IMR-90 (cell line): ENCODE results near the gene NSUN6. TPM values are rescaled to one million over a fixed set of nuclear protein-coding genes. Genes with fewer than 3 reads are reported as not detected.

Experiments used
- ATAC-seq: fragments of 200-7000 bp; cut with Tn5 transposase; 2 replicates; pipeline ENCODE4 v1.9.1; 2020; ENCODE audit warnings: low read depth, mild to moderate bottlenecking, moderate library complexity
- BruUV-seq: library from RNA; stranded (reverse); fragments of 400-500 nt; replicated peaks from 2 replicates; lab custom pipeline; 2021; lab: Mats Ljungman, UMichigan
- CTCF ChIA-PET: fragments of 300-600 bp; formaldehyde crosslinking; extraction: SDS; loops from one replicate; lab custom pipeline; 2021; ENCODE audit warnings: antibody characterized with exemption; lab: Yijun Ruan, JAX
- POLR2A ChIA-PET: fragments of 300-600 bp; sonication (Branson Sonifier 250); formaldehyde crosslinking; loops from one replicate; lab custom pipeline; 2022; ENCODE audit warnings: antibody characterized with exemption; ENCODE audit not compliant: unreplicated experiment; lab: Charles Lee
- DNase-seq: peaks from one replicate; pipeline ENCODE4 v3.0.0; 2013
- H2AFZ ChIP-seq: replicated peaks from 2 replicates; pipeline ENCODE3; 2013; ENCODE audit warnings: low read length, mild to moderate bottlenecking; ENCODE audit not compliant: poor library complexity
- H2AK5ac ChIP-seq: 2 replicates; pipeline ENCODE4 v1.6.1; 2013; ENCODE audit warnings: low read depth, low read length, inconsistent platforms
- H2AK9ac ChIP-seq: replicated peaks from 2 replicates; pipeline ENCODE3; 2013; ENCODE audit warnings: mild to moderate bottlenecking, low read depth, low read length, moderate library complexity; ENCODE audit not compliant: poor library complexity
- H2BK120ac ChIP-seq: 2 replicates; pipeline ENCODE4 v1.6.1; 2013; ENCODE audit warnings: low read depth, low read length, inconsistent platforms
- H2BK15ac ChIP-seq: 3 replicates; pipeline ENCODE4 v1.6.1; 2013; ENCODE audit warnings: low read depth, low read length, inconsistent platforms
- H2BK20ac ChIP-seq: 2 replicates; pipeline ENCODE4 v1.6.1; 2013; ENCODE audit warnings: low read depth, mild to moderate bottlenecking, inconsistent platforms, low read length, moderate library complexity
- H2BK5ac ChIP-seq: 2 replicates; pipeline ENCODE4 v1.6.1; 2013; ENCODE audit warnings: mild to moderate bottlenecking, low read depth, low read length, inconsistent platforms; ENCODE audit not compliant: poor library complexity, severe bottlenecking
- H3K14ac ChIP-seq: replicated peaks from 2 replicates; pipeline ENCODE4 v1.6.1; 2013; ENCODE audit warnings: low read depth, low read length, inconsistent platforms
- H3K18ac ChIP-seq: 2 replicates; pipeline ENCODE4 v1.6.1; 2013; ENCODE audit warnings: low read depth, low read length, control low read depth
- H3K23ac ChIP-seq: 2 replicates; pipeline ENCODE4 v1.6.1; 2013; ENCODE audit warnings: low read depth, low read length, inconsistent platforms
- H3K27ac ChIP-seq: 2 replicates; pipeline ENCODE4 v1.5.1; 2013; ENCODE audit warnings: mild to moderate bottlenecking, control low read depth, low read length; ENCODE audit not compliant: insufficient read depth
- H3K27me3 ChIP-seq: 2 replicates; pipeline ENCODE4 v1.6.1; 2013; ENCODE audit warnings: low read length; ENCODE audit not compliant: control insufficient read depth, insufficient read depth
- H3K36me3 ChIP-seq: 2 replicates; pipeline ENCODE4 v1.6.1; 2013; ENCODE audit warnings: low read length, mixed read lengths; ENCODE audit not compliant: control insufficient read depth, insufficient read depth
- H3K4ac ChIP-seq: 2 replicates; pipeline ENCODE4 v1.6.1; 2013; ENCODE audit warnings: low read depth, low read length, inconsistent platforms
- H3K4me1 ChIP-seq: 2 replicates; pipeline ENCODE4 v1.6.1; 2013; ENCODE audit warnings: low read length, mixed read lengths; ENCODE audit not compliant: control insufficient read depth, insufficient read depth
- H3K4me2 ChIP-seq: 2 replicates; pipeline ENCODE4 v1.6.1; 2013; ENCODE audit warnings: low read depth, mild to moderate bottlenecking, control low read depth, low read length, moderate library complexity
- H3K4me3 ChIP-seq: 2 replicates; pipeline ENCODE4 v1.5.1; 2013; ENCODE audit warnings: low read depth, mild to moderate bottlenecking, control low read depth, low read length, moderate library complexity; ENCODE audit not compliant: insufficient read depth
- H3K56ac ChIP-seq: 2 replicates; pipeline ENCODE4 v1.6.1; 2013; ENCODE audit warnings: low read length, inconsistent platforms; ENCODE audit not compliant: insufficient read depth; ENCODE audit errors: extremely low read depth
- H3K79me1 ChIP-seq, 2 experiments: 2 replicates each; pipeline ENCODE4 v1.6.1; 2013; ENCODE audit warnings: low read length in 2 of 2, inconsistent platforms in 1 of 2, low read depth in 1 of 2
- H3K9ac ChIP-seq: 2 replicates; pipeline ENCODE4 v1.6.1; 2013; ENCODE audit warnings: low read depth, low read length, control low read depth
- H3K9me1 ChIP-seq: 2 replicates; pipeline ENCODE4 v1.6.1; 2013; ENCODE audit warnings: low read length, inconsistent platforms; ENCODE audit not compliant: insufficient read depth
- H3K9me3 ChIP-seq: 2 replicates; pipeline ENCODE4 v1.6.1; 2013; ENCODE audit warnings: low read length; ENCODE audit not compliant: control insufficient read depth, insufficient read depth
- H4K20me1 ChIP-seq: 2 replicates; pipeline ENCODE4 v1.6.1; 2013; ENCODE audit warnings: low read length, inconsistent platforms; ENCODE audit not compliant: insufficient read depth
- H4K5ac ChIP-seq: 2 replicates; pipeline ENCODE4 v1.6.1; 2013; ENCODE audit warnings: mild to moderate bottlenecking, low read depth, low read length, control low read depth
- H4K8ac ChIP-seq, 2 experiments: 2 replicates each; pipeline ENCODE4 v1.6.1; 2013; ENCODE audit warnings: low read depth in 2 of 2, low read length in 2 of 2, control low read depth in 1 of 2, inconsistent platforms in 1 of 2
- H4K91ac ChIP-seq: 2 replicates; pipeline ENCODE4 v1.6.1; 2013; ENCODE audit warnings: low read depth, low read length, inconsistent platforms; ENCODE audit not compliant: insufficient read depth
- CHD1 ChIP-seq: IDR thresholded peaks from 2 replicates; pipeline ENCODE4 v1.6.1; 2012; ENCODE audit warnings: low read depth, low read length, improper control_type of control experiment
- MAFK ChIP-seq: IDR thresholded peaks from 2 replicates; pipeline ENCODE4 v1.6.1; 2012; ENCODE audit warnings: low read depth, low read length, improper control_type of control experiment
- MAZ ChIP-seq: IDR thresholded peaks from 2 replicates; pipeline ENCODE4 v1.6.1; 2012; ENCODE audit warnings: low read depth, mild to moderate bottlenecking, low read length, improper control_type of control experiment, moderate library complexity, borderline replicate concordance
- NFE2L2 ChIP-seq: fragments of 150-350 bp; IDR thresholded peaks from 2 replicates; pipeline ENCODE4 v1.6.1; 2016; ENCODE audit warnings: low read depth, mild to moderate bottlenecking, low read length
- RFX5 ChIP-seq: IDR thresholded peaks from 2 replicates; pipeline ENCODE4 v1.8.0; 2012; ENCODE audit warnings: low read depth, mild to moderate bottlenecking, low read length, moderate library complexity
- WGBS, 2 experiments: methylation state at CpG; one replicate each; pipeline versions ENCODE4 v1.1.5 to v1.1.7; 2013; ENCODE audit warnings: missing lambda C conversion rate in 2 of 2; ENCODE audit not compliant: insufficient read length in 1 of 2; ENCODE audit errors: extremely low coverage in 2 of 2; 5-methylcytosine and 5-hydroxymethylcytosine counted together
- dilution Hi-C: fragments of 300-500 bp; cut with HindIII; formaldehyde crosslinking; loops from one replicate; pipeline ENCODE4 v1.14.3; 2018; ENCODE audit warnings: low sequenced_read_pairs; ENCODE audit not compliant: unreplicated experiment
- in situ Hi-C: fragments of 300-500 bp; cut with MboI; formaldehyde crosslinking; loops from 3 replicates; pipeline ENCODE4 v1.14.3; 2019; ENCODE audit warnings: low sequenced_read_pairs, inconsistent platforms, mixed read lengths
- intact Hi-C: fragments of 100-400 bp; cut with micrococcal nuclease; formaldehyde crosslinking; loops from 2 replicates; pipeline ENCODE4 v1.10.0; 2022
- polyA plus RNA-seq, 3 experiments: library from polyadenylated mRNA; depleted of rRNA; stranded (reverse); fragments of >200 nt; gene quantifications; 2 replicates each; pipeline ENCODE4 v1.2.3, GENCODE V29; 2012; ENCODE audit warnings: low replicate concordance in 1 of 3
- total RNA-seq: library from RNA; depleted of rRNA; stranded (reverse); fragments of >200 nt; gene quantifications from 2 replicates; pipeline ENCODE4 v1.2.3, GENCODE V29; 2012
- TF ChIP-seq, protein P1 (sequence below): fragments of 150-350 bp; IDR thresholded peaks from 2 replicates; pipeline ENCODE4 v1.6.1; 2016; ENCODE audit warnings: low read depth, mild to moderate bottlenecking, low read length, moderate library complexity, borderline replicate concordance
- TF ChIP-seq, protein P2 (sequence below): conservative IDR thresholded peaks from 2 replicates; pipeline ENCODE4 v1.5.1; 2012; ENCODE audit warnings: mild to moderate bottlenecking, low read depth, low read length, improper control_type of control experiment

Gene NSUN6
- total and polyA plus RNA-seq, 2 of the 4 experiments (the other 2 are of a cell fraction): 4.6 to 11.5 TPM

DNA sequence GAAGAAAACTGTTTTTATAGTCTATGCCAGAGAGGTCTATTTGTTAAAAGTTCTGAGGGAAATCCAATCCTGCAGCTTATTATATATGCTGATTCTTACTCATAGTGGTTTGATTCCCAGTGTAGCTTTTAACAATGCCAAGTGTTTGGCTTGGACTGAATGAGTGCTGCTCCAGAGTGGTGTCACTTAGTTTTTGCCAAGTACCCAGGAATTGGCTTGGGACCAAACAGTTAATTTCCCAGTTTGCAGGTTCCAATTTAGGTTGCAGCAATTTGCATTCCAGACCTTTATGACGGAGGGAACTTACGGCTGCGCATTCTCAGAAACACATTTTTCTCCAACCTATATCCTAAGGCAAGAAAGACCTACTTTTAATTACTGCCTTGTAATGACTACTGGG lies 32.4 kb downstream of the NSUN6 start:
- Histone ChIP-seq H3K27me3 (no peaks in the 10 kb centered on the region), H2BK15ac (no peak overlapping the region), H3K4me3 (no peak overlapping the region), H3K9ac (no peak overlapping the region), H2BK120ac (no peak overlapping the region), H2BK5ac (no peak overlapping the region), H3K27ac (no peak overlapping the region), H4K20me1 (no peaks in the 10 kb centered on the region), H3K23ac (no peak overlapping the region), H2AK9ac (no peak overlapping the region), H4K8ac (no peak overlapping the region), H3K79me1 (0 out of 4 replicates have a peak, but pooled peaks cover 0 to 3% of the 10 kb centered on the region in 2 experiments), H3K18ac (no peak overlapping the region), H4K91ac (no peak overlapping the region), H3K9me1 (peaks cover 4% of the 10 kb centered on the region; the same call in 1 of the 2 replicates), H2AFZ (no peak overlapping the region), H4K5ac (no peak overlapping the region), H3K36me3 (peaks cover 3% of the 10 kb centered on the region; the same call in 1 of the 2 replicates), H3K4me2 (no peak overlapping the region), H2AK5ac (no peak overlapping the region), H3K9me3 (no peaks in the 10 kb centered on the region), H2BK20ac (no peak overlapping the region), H3K14ac (no peak overlapping the region), H3K4ac (no peak overlapping the region), H3K4me1 (peaks cover 1% of the 10 kb centered on the region; the same call in 1 of the 2 replicates), H3K56ac (no peak overlapping the region)
- dilution Hi-C loops: no loop called here
- BruUV-seq: no TSS peak
- no peak for TF ChIP-seq MAFK
- TF ChIP-seq MAZ: no peak
- TF ChIP-seq CHD1: no peak
- TF ChIP-seq, protein P1, sequence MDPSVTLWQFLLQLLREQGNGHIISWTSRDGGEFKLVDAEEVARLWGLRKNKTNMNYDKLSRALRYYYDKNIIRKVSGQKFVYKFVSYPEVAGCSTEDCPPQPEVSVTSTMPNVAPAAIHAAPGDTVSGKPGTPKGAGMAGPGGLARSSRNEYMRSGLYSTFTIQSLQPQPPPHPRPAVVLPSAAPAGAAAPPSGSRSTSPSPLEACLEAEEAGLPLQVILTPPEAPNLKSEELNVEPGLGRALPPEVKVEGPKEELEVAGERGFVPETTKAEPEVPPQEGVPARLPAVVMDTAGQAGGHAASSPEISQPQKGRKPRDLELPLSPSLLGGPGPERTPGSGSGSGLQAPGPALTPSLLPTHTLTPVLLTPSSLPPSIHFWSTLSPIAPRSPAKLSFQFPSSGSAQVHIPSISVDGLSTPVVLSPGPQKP: no peak
- no peak for TF ChIP-seq NFE2L2
- TF ChIP-seq, protein P2, sequence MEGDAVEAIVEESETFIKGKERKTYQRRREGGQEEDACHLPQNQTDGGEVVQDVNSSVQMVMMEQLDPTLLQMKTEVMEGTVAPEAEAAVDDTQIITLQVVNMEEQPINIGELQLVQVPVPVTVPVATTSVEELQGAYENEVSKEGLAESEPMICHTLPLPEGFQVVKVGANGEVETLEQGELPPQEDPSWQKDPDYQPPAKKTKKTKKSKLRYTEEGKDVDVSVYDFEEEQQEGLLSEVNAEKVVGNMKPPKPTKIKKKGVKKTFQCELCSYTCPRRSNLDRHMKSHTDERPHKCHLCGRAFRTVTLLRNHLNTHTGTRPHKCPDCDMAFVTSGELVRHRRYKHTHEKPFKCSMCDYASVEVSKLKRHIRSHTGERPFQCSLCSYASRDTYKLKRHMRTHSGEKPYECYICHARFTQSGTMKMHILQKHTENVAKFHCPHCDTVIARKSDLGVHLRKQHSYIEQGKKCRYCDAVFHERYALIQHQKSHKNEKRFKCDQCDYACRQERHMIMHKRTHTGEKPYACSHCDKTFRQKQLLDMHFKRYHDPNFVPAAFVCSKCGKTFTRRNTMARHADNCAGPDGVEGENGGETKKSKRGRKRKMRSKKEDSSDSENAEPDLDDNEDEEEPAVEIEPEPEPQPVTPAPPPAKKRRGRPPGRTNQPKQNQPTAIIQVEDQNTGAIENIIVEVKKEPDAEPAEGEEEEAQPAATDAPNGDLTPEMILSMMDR: no peak
- no peak for TF ChIP-seq RFX5
- no peak for DNase-seq
- in situ Hi-C loops: no loop called here
- no peak for ATAC-seq
- intact Hi-C loops: no loop called here
- POLR2A ChIA-PET: interaction anchor here (0.5 kb wide), 1 partner anchor 40 kb away, joined by 7 read pairs; no protein-coding TSS in a partner anchor
- no CpG with 5 or more reads among the region's 3 CpGs for WGBS, 2 experiments
- CTCF ChIA-PET: no interaction called here
